Retinal pigment epithelial cell (primary cell): Measurements from ENCODE around the gene HAUS7.

Experiments
- DNase-seq: peaks from one replicate; pipeline ENCODE4 v3.0.0-alpha.2; 2010; ENCODE audit warnings: low read depth
- H3K4me3 ChIP-seq: 2 replicates; pipeline ENCODE4 v1.5.1; 2011; ENCODE audit warnings: mild to moderate bottlenecking, low read length, control low read depth, moderate library complexity
- CTCF ChIP-seq: conservative IDR thresholded peaks from 2 replicates; pipeline ENCODE4 v1.5.1; 2011; ENCODE audit warnings: low read depth, low read length, control low read depth, inconsistent platforms

HAUS7 gene

GRCh38 chrX:153488231-153488914, 18.0 kb upstream of the HAUS7 start:
- no peak overlapping the region for H3K4me3 ChIP-seq
- DNase-seq, result no peak
- no peak for TF ChIP-seq CTCF

- no peak for TF ChIP-seq CTCF
- H3K4me3 ChIP-seq, result no peak overlapping the region
- no peak for DNase-seq
Measured at GRCh38 chrX:153487590-153488071, 17.3 kb upstream of the HAUS7 start.

- H3K4me3 ChIP-seq, result no peak overlapping the region
- TF ChIP-seq CTCF, result no peak
- DNase-seq, result no peak
Measured at GRCh38 chrX:153486171-153486570, 15.8 kb upstream of the HAUS7 start.

GRCh38 chrX:153485396-153486080, 15.2 kb upstream of the HAUS7 start:
- no peak for TF ChIP-seq CTCF
- no peak for DNase-seq
- H3K4me3 ChIP-seq, result no peak overlapping the region

DNA sequence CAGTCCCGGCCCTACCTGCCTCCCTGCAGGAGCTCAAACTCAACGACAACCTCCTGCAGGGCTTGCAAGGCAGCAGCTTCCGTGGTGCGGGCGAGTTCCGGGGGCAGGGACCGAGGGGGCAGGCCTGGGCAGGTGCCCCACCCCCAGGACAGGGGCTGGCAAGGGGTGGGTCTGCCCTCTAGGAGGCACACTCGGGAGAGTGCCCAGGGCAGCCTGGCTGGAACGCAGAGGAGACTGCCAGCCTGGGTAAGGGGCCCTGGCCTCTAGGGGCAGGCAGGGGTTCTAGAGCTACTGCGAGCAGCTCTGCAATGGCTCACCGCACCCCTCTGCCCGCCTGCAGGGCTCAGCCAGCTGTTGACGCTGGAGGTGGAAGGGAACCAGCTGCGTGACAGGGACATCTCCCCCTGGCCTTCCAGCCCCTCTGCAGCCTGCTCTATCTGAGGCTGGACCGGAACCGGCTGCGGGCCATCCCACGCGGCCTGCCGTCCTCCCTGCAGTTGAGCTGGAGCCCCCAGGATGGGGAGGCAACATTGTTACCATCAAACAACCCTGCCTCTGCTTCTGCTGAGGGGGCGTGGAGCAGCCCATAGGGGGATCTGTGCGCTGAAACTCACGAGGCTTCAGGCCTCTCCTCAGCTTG, 12.1 kb upstream of the HAUS7 start:
- no peak overlapping the region for H3K4me3 ChIP-seq
- DNase-seq, result no peak
- TF ChIP-seq CTCF, result no peak

DNA sequence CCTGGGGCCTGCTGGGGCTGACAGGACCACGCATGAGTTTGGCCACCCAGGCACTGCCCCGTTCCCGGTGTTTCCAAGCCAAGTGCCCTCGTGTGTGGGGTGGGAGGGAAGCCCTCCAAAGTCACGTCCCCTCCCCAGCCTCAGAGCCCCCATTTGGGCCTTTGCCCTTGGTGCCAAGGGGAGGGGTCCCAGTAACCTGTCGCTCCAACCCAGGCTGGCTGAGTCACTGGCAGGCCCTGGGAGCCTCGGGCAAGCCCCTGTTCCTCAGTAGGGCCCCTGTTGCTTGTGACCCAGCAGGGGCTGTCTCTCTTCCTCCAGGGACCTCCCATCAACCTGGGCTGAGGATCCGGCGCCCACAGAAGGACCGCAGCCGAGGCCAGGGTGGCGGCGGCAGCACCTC, 10.7 kb upstream of the HAUS7 start:
- TF ChIP-seq CTCF, result no peak
- H3K4me3 ChIP-seq, result no peak overlapping the region
- no peak for DNase-seq

DNA sequence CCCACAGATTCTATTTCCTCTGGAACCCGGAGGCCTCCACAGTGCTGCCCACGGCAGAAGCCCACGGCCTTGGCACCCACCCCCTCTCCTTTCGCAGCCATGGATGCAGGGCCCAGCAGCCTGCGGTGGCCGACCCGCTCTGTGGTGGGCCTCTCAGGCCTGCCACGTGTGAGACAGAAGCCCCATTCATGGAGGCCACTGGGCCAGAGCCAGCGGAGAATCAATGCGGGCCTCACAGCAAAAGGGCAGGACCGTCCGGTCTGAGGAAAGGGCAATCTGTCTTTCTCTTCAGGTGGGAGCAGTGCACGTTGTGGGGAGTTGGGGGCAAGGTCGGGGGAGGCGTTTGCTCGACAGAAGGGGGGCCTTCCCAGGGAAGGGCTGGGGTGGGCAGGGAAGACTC, 8.4 kb upstream of the HAUS7 start:
- no peak for DNase-seq
- TF ChIP-seq CTCF, result no peak
- H3K4me3 ChIP-seq, result no peak overlapping the region
